HG02870 (cell line): ENCODE measurements around the gene ZNF335.
"Not testable (repeated sequence)": the region's sequence is repeated elsewhere in the genome, so short reads cannot be mapped to it uniquely, and the experiment has no call there.

Experiments used
- ATAC-seq: cut with Tn5 transposase; IDR thresholded peaks from one replicate; pipeline ENCODE4 v1.9.1; 2021; ENCODE audit warnings: mild to moderate bottlenecking, moderate library complexity; ENCODE audit not compliant: unreplicated experiment

The ZNF335 gene

DNA sequence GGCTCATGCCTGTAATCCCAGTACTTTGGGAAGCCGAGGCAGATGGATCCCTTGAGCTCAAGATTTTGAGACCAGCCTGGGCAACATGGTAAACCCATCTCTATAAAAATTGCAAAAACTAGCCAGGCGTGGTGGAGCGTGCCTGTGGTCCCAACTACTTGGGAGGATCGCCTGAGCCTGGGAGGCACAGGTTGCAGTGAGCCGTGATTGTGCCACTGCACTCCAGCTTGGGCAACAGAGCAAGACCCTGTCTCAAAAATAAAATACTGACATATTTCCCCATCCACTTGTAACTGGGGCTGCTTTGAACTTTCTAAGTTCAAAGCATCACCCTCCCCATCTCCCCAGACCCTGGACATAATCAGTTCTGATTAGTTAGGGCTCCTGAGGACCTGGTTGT, 29.5 kb upstream of the ZNF335 start:
- no peak for ATAC-seq

DNA sequence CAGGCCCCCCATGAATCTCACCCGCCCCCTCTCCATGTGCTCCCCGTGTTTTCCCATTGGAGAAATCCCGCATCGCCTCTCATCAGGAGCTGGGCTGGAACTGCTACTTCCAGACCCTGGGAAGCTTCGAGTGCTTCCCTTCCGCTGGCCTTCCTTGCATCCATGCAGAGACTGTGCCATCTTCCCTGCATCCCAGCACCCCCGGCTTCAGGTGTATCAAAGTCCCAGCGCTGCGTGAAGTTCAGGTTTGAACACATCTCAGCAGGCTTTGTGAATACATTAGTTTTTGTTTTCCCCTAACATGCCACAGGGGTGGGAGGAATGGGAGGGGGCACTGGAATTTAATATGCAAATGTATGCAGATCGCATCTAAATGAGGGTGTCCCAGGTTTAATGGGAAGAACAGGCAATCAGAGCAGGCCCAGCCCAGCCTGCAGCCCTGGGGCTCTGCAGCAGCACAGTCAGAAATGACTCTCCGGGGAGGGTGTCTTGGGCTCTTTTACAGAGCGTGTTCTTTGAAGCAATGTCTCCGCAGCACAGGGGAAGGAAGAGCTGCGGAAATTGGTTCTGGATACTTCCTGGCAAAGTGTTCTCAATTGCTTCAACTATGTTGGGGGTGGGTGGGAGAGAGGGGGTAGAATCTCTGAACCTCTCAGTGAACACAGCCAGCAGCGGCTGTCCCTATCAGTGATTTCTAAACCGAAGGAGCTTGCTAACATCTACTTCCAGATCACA, 28.4 kb upstream of the ZNF335 start:
- ATAC-seq: no peak

DNA sequence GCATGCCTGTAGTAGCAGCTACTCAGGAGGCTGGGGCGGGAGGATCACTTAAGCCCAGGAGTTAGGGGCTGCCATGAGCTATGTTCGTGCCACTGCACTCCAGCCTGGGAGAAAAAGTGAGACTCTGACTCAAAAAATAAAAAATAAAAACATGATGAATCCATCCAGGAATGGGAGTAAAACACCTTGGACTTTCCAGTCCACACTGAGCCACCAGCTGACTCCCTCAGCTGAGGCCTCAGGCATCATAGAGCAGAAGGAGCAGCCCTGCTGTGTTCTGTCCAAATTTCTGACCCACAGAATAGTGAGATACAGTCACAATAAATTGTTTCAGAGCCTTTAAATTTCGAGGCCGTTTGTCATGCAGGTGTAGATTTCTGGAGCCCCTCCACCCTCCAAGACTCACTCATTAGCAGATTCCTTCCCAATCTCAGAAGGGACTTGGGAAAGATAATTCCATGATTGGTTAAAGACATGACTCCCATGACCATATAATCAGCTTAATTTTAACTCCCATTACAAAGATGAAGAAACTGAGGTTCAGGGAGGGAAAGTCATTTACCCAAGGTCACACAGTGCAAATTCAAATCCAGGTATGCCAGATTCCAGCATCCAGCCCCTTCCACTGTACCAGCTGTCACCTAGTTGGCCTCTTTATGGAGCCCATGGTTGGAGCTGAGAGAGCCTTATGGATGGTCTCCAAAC, 27.7 kb upstream of the ZNF335 start:
- ATAC-seq: no peak

GRCh38 chr20:45998761-45999160, 26.8 kb upstream of the ZNF335 start:
- ATAC-seq: no peak

GRCh38 chr20:45998337-45998736, 26.3 kb upstream of the ZNF335 start:
- ATAC-seq: no peak

DNA sequence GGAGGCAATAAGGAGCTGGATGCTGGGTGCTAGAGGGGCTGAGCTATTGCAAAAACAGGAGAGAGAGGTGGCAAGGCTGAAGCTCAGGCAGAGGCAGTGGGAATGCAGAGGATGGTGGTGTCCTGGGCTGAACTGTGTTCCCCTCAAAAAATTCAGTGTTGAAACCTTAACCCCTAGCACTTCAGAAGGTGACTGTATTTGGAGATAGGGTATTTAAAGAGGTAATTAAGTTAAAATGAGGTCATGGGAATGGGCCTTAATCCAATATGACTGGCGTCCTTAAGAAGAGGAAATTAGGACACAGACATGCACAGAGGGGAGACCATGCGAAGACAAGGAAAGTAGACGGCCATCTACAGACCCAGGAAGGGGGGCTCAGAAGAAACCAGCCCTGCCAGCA, 25.2 kb upstream of the ZNF335 start:
- ATAC-seq: no peak

DNA sequence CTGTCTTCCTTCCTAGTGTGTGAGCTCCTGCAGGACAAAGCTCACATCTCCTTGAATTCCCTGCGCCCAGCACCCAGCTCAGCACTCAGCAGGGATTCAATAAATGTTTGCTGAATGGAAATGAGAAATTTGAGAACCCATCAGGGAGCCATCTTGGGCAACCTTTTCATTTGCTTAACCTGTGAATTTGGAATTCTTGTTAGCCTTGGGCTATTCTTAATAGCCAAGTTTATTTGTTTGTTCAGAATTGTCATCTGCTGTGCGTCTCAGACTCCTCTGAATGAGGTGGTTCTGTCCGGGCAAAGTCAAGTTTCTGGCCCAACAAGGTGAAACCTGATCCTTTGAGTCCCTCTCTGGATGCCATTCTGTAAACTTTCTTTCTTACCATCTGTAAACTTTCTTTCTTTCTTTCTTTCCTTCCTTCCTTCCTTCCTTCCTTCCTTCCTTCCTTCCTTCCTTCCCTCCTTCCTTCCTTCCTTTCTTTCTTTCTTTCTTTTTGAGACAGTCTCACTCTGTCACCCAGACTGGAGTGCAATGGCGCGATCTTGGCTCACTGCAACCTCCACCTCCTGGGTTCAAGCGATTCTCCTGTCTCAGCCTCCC, 23.6 kb upstream of the ZNF335 start:
- ATAC-seq: not testable (repeated sequence)

- ATAC-seq: no peak
Measured at GRCh38 chr20:45994761-45995493, 22.9 kb upstream of the ZNF335 start.

- ATAC-seq: no peak
Measured at GRCh38 chr20:45993197-45993951, 21.4 kb upstream of the ZNF335 start.

- ATAC-seq: no peak
Measured at GRCh38 chr20:45991616-45992015, 19.6 kb upstream of the ZNF335 start.

DNA sequence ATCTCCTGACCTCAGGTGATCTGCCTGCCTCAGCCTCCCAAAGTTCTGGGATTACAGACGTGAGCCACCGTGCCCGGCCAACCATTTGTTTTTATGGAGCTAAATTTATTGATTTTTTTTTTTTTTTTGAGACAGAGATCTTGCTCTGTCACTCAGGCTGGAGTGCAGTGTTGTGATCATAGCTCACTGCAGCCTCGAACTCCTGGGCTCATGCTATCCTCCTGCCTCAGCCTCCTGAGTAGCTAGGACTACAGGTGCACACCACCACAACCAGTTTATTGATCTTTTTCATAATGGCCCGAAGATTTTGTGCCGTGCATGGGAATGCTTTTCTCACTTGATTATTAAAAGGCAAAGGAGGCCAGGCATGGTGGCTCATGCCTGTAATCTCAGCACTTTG, 16.8 kb upstream of the ZNF335 start:
- not testable (repeated sequence) for ATAC-seq

GRCh38 chr20:45987108-45987780, 15.2 kb upstream of the ZNF335 start:
- ATAC-seq: no peak

DNA sequence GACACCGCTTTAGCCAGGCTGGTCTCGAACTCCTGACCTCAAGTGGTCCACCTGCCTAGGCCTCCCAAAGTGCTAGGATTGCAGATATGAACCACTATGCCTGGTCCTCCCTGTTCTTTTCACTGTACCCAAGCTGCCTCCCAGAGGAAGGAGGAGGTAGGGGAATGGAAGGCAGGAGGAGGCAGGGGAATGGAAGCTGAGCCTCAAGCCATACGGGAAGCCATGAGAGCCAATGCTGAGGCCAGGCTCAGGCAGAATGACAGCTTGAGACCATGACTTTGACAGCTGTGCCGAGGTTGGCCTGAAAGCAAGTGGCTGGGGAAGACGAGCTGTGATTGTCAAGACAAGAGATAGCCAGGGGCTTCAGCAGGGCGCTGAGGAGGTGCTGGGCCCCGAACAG, 13.6 kb upstream of the ZNF335 start:
- ATAC-seq: no peak

DNA sequence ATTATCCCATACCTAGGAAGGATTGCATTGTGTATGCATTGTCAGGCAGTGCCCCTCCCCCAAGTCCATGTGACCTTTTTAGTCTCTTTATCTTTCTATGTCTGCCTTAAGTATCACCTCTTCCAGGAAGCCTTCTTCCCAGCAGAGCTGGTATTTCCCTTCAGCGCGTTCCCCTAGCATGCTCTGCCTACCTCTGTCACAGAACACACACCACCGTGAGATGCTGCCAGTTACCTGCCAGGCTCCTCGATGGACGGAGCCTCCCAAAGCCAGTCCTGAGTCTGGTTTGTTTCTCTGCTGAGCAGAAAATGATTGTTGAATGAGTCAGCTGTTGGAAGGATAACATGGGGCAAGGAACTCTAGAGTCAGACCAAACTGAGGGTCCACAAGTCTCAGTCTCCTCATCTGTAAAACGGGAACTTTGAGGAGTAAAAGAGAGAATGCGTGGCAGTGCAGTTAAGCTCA, 11.3 kb upstream of the ZNF335 start:
- no peak for ATAC-seq

- ATAC-seq: no peak
Measured at GRCh38 chr20:45981261-45981660, 9.3 kb upstream of the ZNF335 start.

DNA sequence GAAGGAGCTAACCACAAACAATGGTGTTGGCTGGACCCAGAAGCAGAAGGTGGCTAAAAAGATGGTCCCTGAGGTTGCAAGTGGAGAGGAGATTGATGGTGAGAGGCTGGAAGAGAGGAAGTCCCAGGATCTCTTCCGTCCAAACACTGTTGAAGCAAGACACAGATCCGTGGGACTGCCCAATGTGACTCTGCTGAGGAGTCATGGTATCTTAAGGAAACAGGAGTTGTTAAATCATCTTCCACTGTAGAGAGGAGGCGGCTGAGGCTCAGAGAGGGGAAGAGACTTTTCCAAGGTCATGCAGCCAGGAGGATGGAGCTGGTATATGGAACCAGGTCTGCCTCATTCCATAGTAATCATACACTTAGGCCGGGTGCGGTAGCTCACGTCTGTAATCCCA, 4.1 kb upstream of the ZNF335 start:
- ATAC-seq: no peak

DNA sequence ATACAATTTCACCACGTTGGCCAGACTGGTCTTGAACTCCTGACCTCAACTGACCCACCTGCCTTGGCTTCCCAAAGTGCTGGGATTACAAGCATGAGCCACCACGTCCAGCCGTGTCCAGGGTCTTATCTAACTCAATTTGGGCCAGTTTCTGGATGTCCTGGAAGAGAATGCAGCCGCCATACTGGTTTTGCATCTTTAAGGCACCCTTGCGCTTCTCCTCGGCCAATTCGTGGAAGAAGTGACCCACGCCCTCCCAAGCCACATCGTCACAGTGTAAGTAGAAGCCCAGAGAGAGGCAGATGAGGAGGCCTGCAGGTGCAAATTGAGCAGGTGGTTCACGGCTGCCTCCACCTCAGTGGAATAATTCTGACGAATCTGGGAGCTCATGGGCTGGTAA, 3.7 kb upstream of the ZNF335 start:
- no peak for ATAC-seq

- ATAC-seq: no peak
Measured at GRCh38 chr20:45974896-45975565, 3.0 kb upstream of the ZNF335 start.

DNA sequence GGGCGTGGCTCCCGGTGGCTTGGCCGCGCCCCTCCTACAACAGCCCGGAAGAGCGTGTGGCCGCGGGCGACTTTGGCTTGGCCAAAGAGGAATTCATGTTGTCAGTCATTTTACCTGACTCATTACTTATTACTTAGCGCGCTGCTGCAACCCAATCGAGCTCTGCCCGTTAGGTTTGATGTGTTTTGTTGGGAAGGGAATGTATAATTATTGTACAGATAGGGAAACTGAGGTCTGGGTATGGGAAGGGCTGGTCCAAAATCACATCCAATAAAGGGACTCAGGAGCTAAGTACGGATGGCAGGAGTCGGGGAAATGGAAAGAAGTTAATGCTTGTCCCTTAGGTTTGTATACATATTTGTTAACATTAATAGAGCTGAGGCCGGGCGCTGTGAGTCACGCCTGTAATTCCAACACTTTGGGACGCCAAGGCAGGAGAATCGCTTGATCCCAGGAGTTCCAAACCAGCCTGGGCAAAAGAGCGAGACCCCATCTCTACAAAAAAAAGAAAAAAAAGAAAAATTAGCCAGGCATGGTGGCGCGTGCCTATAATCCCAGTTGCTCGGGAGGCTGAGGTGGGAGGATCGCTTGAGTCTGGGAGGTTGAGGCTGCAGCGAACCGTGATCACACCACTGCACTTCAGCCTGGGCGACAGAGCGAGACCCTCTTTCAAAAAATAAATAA, 639 bp upstream of the ZNF335 start:
- no peak for ATAC-seq
